ENCODE results near the gene C3orf20. TPM values are rescaled to one million over a fixed set of nuclear protein-coding genes. Genes with fewer than 3 reads are reported as not detected.

The C3orf20 gene
- total RNA-seq, 1 donor from 2014 or later = not detected

- no peak for DNase-seq (ENCODE audit: low read depth)
These were observed 136.7 kb downstream of the C3orf20 start for GRCh38 chr3:14811684-14812083.

DNA sequence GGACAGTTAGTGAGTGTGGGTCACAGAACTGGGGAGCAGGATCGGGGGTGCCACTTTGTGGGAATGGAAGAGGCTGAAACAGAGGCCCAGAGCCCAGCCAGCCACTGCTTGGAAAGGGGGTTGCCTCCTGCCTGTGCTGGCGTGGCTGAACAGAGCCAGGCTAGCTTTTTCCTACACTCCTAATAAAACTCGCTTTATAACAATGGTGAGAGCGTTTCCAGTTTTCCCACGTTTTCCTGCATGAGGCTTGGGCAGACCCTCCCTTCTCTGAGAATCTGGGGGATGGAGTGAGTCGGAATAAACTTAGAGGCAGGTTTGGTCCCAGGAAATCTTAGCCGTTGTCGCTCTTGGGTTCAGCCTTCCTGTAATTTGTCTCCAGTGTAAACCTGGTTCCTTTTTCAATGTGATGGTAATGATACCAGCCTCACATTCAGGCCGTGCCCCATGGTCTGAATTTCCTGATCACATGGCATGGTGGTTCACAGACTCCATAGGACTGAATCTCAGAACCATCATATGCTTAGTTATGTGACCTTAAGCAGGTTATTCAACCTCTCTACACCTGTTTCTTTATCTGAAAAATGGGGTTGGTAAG lies 137.4 kb downstream of the C3orf20 start:
- DNase-seq (ENCODE audit: low read depth) = no peak

- no peak for DNase-seq (ENCODE audit: low read depth)
These were observed 139.5 kb downstream of the C3orf20 start for GRCh38 chr3:14814411-14814871.

GRCh38 chr3:14816359-14816758 lies 141.4 kb downstream of the C3orf20 start:
- no peak for DNase-seq (ENCODE audit: low read depth)

DNA sequence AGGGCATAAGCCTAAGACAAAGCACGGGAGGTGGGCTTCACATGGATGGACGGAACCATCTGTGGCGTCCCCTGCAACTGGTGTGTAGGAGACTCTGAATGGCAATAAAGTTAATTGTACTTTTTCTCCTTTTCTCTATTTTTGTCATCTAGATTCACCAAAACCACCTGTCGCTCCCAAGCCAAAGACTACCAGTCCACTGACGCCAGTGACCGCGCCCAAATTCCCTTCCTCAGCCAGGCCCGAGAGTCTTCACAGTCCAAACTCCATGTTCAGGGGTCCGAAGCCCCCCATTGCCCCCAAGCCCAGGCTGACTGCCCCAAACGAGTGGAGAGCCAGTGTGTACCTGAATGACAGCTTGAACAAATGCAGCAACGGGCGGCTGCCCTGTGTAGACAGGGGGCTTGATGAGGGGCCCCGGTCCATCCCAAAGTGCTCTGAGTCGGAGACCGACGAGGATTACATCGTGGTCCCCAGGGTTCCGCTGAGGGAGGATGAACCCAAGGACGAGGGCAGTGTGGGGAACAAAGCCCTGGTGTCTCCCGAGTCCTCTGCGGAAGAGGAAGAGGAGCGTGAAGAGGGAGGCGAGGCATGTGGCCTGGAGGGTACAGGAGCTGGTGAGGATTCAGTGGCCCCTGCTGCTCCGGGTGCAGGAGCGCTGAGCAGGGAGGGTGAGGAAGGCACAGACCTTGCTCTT lies 144.0 kb downstream of the C3orf20 start, which contains the start of gene FGD5:
TSS of gene FGD5 (plus strand) at position 159 of the 697 bp plus-strand sequence. CDS start at position 269, 110 bp downstream.
- DNase-seq (ENCODE audit: low read depth) = no peak

GRCh38 chr3:14819671-14820070 lies 144.7 kb downstream of the C3orf20 start:
- DNase-seq (ENCODE audit: low read depth) = no peak

DNA sequence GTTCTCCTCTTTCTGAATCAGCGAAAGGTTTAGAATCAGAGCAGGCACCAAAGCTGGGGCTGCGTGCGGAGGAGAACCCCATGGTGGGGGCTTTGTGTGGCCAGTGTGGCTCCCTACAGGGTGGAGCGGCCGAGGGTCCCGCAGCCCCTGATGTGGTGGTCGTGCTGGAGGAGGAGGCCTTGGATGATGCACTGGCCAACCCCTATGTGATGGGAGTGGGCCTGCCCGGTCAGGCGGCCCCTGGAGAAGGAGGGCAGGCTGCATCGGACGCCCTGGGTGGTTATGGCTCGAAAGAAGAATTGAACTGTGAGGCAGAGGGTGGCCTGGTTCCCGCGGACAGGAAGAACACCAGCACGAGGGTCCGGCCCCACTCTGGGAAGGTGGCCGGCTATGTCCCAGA lies 145.2 kb downstream of the C3orf20 start:
- no peak for DNase-seq (ENCODE audit: low read depth)

DNA sequence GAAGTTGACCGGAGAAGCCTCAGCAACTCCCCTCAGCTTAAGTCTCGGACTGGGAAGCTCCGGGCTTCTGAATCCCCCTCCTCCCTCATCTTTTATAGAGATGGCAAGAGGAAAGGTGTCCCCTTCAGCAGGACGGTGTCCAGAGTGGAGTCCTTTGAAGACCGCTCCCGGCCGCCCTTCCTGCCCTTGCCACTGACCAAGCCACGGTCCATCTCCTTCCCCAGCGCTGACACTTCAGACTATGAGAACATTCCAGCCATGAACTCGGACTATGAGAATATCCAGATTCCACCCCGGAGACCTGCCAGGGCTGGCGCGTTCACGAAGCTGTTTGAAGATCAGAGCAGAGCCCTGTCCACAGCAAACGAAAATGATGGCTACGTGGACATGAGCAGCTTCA lies 146.2 kb downstream of the C3orf20 start:
- DNase-seq (ENCODE audit: low read depth) = no peak

DNA sequence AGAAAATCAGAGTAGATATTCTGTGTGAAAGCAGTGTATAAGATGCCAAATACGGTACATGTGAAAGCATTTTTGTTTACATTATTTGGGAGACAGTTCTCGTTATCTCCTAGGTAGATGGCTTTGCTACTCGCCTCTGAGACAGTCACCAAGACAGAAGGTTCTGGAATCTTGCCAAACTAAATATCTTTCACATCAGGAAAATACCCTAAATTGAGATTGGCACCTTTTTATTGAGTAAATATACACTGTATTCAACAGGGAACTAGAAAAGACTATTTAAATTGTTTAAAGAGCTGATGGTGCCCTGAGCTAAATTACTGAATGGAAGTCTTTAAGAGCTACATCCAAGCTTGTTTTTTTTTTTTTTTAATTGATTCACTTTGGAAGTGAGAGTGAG lies 147.2 kb downstream of the C3orf20 start:
- DNase-seq (ENCODE audit: low read depth) = no peak

Other genes starting within 250 kb of the C3orf20 start
- gene GRIP2, start 134.8 kb upstream of the C3orf20 start, total RNA-seq = 0.05 TPM in 1 of 2 replicates, not detected in the other
- 16.2 and 18.9 TPM in 2 replicates for gene CCDC174, start 23.4 kb upstream of the C3orf20 start, total RNA-seq
- 0.30 and 3.3 TPM in 2 replicates for gene FGD5, start 143.8 kb downstream of the C3orf20 start, total RNA-seq

All from renal cortical epithelial cell (primary cell).